GM21447 (cell line): ENCODE measurements around the gene OSGIN1.

Source experiments
- ATAC-seq: cut with Tn5 transposase; IDR thresholded peaks from one replicate; pipeline ENCODE4 v1.9.1; 2021; ENCODE audit not compliant: unreplicated experiment

The OSGIN1 gene

DNA sequence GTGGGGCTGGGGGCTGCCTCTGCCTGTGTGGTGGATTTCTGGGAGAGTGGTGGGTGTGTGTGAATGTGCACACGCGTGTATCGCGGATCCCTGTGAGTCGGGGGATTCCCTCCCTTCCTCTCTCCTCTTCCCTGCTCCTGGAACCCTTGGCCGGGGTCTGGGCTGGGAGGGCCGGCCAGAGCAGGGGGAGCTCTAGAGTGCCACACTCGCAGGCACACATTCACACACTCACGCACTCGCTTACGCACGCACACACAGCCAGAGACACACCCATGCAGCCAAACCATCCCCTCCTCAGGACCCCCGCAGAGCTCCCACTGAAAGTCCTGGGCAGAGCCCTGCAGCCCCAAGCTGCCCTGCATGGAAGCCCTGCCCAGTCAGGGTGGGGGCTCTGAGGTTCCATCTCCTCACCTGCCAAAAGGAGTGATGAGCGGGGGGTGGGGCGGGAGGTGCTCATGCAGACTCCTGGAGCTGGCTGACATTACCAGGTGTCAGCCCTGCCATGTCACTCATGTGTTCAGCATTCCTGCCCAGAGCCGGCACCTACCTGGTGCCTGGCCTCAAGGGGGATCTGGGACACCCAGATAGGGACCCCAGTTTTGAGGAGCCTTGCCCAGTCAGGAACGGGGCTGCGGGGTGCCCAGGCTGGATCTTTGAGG lies 16.9 kb downstream of the OSGIN1 start:
- no peak for ATAC-seq

DNA sequence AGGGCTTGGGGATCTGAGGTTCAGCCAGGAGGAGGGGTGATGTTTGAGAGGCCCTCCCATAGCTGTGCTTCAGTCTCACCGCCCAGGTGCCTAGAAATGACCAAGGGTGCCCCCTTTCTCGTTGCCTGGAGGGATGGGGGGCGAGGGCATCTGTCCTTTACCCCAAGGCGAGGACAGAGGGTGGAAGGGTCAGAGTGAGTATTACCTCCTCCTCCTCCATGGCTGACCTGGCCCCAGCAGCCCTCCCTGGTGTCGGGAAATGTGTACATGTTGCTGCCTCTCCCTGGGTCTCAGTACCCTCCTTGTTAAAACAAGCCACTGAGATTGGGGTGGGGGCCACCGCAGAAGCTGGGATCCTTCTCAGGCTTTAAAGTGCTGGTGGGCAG lies 17.4 kb downstream of the OSGIN1 start:
- ATAC-seq: no peak

DNA sequence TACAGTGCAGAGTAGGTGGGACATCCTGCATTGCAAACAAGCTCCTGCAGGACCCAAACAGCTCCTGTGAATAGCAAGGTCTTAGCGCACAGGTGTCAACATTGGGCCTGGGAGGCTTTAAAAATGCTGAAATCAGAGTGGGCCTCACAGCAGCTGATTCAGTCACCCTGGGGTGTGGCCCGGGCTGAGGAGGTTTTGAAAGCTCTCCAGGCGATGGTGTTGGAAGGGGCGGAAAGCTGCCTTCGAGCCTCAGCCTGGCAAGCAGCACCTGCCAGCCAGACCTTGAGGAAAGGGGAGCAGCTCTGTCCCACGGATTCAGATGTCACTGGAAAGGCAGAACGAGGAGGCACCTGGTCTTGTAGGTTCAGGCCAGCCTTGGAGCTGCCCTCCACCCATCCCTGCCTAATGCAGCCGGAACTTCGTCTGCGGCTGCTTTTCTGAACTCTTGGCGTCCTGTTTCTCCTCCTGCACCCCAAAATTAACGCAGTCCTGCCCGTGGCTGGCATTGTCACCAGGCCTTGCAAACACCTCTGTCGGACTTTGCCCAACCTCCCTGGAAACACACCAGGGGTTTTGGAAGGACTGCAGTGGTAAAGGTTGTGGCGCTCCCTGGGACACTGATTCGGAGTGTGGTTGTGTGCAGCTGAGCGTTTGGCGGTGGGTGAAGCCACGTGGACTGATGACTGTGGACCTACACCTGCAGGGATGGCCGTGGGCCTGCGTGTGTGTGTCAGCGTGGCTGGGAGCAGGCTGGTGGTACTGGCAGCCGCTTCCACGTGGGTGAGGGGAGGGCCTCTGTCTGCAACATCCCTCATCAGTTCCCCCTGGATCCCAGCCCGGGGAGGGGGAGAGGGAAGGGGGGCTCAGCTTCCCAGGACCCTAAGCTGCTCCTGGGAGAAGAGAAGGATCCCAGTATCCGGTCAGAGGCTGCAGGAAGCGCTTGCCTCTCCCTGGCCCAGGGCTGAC lies 18.4 kb downstream of the OSGIN1 start:
- ATAC-seq: no peak

DNA sequence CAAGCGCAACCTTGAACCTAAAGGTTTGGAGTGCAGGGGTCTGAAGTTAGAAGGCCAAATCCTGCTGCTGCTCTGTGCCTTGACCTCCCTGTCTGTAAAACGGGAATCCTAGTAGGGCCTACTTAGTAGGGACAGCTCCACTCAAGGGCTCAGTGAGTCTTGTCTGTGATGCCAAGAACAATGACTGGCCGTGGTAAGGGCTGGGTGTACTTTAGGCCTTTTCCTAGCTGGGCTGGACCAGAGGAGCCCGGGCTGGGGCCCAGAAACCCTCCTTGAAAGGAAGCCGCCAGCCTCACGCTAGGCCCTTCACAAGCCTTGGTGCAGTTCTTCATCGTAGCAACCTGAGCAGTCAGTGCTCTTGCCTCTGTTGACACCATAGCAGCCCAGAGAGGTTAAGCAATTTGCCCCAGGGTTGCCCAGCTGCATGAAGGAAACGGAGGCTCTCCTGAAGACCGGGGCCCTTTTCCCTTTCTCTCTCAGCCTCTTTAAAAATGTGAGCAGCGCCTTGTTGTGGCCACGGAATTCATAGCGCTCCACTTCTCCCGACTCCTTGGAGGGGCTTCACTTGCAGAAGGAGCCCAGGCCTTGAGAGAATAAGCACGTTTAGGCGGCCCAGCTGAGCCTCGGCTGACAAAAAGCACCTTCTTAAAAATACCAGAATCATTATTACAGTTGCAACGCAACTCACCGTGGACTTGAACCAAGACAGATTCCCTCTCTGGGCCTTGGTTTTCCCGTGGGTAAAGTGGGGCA lies 19.4 kb downstream of the OSGIN1 start:
- ATAC-seq: no peak

DNA sequence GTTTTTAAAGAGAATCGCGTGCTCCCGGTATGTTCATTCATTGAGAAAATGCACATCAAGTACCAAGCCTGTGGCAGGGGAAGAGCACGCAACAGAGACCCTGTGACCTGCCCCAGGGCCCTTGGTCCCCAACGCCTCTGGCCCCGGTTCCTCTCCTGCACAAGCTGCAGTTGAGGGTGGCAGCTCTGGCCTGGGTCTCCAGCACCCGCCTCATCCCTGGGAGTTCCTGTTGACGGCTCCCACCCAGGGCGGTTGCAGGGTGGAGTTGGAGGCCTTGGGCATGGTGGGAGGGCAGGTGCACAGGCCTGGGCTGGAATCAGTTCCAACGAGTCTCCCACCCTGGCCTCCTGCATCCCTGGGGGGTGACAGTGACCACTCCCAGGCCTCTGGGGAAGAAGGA lies 20.0 kb downstream of the OSGIN1 start:
- no peak for ATAC-seq

DNA sequence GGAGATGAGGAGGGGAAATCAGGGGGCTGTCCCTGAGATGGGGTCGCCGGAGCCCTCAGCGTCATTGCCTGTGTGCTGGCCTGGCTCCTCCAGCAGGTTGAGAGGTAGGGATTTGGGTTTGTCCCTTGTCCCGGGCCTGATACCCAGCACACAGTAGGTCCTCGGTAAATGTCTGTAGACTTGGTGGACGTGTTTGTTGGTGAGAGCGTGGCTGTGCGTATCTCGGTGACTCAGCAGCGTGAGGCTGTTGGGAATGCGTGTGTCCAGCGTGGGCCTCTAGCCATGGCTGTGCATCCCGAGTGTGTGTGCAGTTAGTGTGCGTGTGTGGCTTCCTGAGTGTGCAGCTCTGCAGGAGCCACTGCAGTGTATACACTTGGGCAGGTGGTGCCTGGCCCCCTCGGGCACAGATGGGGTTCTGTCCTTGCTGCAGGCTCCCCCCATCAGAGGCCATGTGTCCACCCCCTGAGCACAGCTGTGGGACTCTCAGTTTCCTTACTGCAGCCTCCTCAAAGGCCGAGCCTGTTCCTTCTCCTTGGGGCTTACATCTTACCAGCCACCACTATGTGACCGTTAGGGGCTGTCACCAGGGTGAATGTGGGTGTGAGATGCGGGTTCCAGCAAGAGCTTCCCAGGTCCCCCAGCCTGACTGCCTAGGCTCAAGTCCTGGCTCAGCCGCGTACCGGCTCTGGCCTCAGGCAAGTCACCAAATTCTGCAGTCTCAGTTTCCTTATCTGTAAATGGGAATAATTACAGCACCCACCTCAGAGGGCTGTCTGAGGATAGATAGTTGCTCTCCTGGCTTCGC lies 20.7 kb downstream of the OSGIN1 start:
- ATAC-seq: no peak

DNA sequence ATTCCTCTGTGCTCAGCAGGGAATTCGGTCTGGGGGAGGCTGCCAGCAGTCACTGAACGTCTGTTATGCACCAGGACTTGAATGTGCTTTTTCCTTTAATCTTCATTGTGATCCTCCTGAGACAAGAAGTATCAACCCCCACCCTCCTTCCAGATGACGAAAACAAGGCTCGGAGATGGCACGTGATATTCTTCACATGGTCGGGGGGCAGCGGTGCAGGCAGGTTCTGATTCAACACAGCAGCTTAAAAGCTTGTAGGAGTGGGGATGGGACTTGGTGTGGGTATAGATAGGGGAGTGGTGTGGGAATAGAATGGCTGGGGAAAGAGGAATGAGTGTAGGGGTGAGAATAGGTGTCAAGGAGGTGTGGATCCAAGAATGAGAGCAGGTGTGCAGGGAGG lies 21.4 kb downstream of the OSGIN1 start:
- ATAC-seq: no peak

DNA sequence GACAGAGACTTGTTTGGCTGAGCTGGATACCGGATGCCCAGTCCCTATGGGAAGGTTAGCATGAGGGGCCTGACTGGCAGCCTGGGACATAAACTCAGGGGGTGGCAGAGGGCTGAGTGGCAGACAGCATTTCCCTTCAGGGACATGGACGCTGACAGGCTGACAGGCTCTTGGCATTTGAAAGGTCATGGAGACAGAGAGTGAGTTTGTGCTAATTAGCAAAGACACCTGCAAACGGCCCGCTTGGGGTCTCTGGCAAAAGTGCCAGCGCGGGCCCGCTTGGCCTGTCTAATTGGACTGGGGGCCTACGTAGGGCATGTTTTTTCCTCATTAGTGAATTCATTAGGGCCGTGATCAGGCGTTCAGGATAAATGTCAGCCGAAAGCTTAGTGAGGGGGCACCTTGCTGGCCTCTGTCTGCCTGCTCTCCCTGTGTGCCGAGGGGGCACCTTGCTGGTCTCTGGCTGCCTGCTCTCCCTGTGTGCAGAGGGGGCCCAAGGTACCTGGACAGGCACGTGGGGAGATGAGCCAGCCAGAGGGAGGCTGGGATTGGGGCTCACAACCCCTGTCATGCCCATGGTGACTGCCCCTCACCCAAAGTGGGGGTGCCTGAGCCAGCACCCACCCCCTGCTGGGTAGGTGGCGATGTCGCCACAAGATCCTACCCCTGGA lies 22.7 kb downstream of the OSGIN1 start:
- ATAC-seq: no peak

DNA sequence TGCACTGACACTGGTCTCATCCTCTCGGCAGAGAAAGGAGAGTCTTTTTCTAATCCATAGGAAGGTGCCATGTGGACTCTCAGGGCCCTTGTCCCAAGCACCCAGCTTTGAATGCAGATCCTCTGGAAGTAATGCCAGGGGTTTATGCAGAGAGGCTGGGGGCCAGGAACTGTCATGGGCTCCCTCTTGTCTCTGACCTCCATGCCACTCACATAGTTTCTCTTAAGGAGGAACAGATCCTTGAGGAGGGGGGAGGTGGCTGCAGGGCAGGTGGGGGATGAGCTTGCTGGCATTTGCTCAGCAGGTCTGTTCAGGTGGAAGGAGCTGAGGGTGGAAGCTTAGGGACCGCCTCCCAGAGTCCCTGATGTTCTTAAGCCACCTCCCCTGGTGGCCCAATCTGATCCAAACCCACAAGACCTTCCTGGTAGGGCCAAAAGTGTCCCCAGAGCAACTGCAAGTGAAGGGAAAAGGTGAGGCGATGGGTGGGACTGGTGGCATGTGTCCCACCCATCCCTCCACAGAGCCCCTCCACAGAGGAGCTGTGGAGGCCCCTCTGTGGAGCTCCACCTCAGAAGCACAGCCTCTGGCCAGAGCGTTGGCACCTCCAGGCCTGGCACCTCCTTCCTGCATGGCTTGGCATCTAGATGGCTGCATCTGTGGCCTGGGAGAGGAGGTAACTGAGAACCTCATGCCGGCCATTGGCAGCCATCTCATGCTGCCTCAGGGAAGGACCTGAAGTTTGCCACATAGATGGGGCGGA lies 24.2 kb downstream of the OSGIN1 start:
- ATAC-seq: no peak

DNA sequence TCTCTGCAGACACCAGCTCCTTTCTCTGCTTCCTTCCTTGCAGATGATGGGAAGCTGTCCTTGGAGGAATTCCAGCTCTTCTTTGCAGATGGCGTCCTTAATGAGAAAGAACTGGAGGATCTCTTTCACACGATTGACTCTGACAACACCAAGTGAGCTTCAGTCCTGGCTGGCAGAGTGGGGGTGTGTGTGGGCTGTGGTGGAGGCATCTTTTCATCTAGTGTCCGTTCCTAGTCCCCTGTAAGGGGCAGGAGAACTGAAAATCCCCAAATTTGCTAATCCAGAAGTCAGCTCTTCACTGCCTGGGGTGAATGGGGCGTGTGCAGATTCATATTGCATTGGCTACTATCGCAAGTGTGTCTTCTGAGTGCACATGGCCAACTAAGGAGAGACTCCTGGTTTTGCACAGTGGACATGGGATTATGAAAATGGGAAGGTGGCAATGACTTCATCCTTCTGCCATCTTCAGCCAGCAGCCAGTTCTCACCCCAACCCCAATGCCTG lies 25.4 kb downstream of the OSGIN1 start:
- no peak for ATAC-seq

DNA sequence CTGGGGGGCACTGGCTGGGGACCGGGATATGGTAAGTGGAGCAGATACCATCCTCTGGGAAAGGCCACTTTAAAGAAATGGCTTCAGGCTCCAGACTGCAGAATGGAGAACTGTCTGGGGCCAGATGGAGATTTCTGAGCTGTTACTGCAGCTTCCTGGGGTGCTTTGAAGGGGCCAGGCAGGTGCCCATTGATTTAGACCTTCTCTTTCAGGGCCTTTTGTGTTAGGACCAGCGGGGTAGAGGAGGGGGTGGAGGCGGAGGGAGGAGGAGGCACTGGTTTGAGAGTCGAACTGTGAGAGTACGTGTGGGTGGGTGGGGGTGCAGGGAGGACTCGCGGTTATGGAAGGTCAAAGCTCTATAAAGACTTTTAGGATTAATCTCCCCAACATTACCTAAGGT lies 26.4 kb downstream of the OSGIN1 start:
- no peak for ATAC-seq

DNA sequence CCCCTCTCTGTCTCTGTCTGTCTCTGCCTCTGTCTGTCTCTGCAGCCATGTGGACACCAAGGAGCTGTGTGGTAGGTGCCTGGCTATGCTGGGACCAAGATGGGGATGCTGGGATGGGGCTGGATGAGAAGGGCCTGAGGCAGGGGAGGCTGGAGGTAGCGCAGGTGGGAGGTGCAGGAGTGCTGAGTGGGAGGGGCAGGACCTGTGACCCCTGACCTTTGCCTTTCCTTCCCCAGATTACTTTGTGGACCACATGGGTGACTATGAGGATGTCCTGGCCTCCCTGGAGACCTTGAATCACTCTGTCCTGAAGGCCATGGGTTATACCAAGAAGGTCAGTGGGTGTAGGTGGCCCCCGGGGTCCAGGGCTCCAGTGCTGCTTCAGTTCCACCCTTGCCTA lies 27.8 kb downstream of the OSGIN1 start:
- no peak for ATAC-seq

DNA sequence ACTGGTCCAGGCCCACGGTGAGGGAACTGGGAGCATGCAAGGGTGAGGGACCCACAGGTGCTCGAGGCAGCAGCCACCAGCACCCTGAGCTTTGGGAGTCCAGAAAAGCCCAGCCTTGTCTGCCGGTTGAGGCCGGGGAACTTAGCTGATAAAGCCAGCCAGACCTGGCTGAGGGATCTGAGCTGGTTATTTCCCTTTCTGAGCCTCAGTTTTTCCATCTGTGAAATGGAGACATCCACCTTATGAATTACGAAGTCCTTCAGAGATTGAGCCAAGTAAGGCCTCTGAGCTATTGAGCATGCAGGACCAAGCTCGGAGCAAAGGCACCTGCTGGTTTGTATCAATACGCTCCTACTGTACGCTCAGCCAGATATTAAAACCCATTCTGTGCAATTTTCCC lies 28.8 kb downstream of the OSGIN1 start:
- no peak for ATAC-seq

DNA sequence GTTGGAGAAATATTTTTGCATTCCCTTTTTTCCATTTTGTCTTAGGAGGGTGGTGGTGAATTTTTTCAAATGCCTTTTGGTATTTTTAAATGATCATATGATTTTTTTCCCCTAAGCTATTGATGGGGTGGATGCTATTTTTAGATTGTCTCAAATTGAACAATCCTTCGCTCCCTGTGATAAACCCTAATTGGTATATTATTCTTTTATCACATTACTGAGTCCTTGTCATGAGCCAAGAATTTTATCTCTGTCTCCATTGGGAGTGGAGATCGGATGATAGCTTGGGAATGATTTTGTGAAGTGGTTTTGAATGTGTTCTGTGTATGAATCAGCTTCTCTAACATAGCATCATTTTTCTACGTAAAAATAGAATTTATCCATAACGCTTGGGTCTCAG lies 30.5 kb downstream of the OSGIN1 start:
- no peak for ATAC-seq

DNA sequence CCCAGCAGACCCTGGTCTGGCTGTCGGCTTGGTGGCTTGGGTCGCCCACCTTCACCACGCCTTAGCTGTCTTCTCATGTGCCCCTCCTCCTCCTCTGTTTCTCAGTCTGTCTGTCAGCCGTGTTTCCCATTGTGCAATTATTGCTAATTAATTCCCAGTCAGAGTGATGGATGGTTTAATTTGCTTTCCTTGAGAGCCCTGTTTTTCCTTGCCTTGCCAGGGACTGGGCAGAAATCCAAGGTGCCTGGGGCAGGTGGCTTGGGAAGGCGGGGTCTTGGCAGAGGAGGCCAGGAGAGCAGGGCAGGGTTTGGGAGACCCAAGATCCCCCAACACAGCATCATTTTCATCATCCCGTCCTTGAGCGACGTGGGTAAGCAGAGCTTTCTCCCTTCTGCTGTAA lies 36.3 kb downstream of the OSGIN1 start:
- ATAC-seq: no peak

DNA sequence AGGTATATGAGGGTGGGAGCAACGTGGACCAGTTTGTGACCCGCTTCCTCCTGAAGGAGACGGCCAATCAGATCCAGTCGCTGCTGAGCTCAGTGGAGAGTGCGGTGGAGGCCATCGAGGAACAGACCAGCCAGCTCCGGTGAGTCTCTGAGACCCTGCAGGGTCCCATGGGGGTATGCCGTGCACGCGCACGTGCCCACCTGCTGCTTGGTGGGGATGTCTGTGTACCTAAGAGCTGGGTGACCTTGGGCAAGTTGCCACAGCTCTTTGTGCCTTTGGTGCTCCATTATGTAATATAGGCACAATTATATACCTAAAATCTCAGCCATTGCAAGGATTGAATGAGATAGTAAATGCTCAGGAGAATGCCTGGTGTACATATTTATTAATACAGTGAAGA lies 37.5 kb downstream of the OSGIN1 start:
- no peak for ATAC-seq

DNA sequence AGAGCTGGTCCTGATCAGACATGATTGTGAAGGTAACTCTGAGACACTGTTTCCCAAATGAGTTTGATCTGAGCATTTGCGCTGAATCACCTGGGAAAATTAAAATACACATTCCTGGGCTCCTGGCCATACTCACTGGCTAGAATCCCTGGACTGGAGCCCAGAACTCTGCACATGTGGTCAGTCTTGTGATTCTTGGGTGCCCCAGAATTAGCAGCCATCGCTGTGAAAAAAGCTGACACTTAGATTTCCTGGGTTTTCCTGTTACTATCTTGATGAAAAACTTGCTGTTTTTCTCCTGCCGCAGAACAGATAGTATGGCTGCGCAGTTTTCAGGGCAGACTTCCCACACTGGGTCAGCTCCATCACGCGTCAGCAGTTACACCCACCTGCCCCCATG lies 39.6 kb downstream of the OSGIN1 start:
- no peak for ATAC-seq

DNA sequence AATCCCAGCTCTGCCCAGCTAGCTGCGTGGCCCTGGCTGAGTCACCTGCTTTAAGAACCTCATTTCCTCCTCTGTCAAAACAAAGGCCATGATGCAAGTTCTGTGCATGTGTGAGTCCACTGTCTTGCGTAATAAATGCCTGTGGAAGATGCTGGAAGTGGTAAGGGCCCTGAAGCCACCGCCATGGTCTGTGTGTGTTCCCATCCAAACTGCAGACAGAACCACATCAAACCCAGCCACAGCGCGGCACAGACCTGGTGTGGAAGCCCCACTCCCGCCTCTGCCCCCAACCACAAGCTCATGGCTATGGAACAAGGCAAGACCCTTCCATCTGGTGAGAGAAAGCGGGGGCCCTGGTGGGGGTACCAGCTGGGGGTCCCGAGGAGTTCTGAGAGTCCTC lies 41.0 kb downstream of the OSGIN1 start:
- ATAC-seq: no peak

DNA sequence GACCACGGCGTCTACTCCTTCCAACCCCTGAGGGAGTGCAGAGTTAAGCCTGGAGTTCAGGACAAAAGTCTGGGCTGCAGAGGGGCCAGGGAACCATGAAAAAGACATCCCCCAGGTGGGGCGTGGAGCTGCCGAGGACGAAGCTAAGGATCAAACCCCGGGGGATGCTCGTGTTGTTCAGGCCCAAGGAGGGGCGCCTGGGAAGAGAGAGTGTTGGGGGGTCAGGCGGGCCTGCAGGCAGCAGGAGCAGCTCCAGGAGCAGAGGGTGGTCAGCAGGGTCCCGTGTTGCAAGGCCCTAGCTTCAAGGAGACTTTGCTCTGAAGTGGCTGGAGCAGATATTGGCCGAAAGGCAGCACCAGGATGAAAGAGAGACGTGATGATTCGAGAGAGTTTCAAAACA lies 41.7 kb downstream of the OSGIN1 start:
- ATAC-seq: no peak
